Spleen (tissue), 11 donors: ENCODE measurements around the gene DPH2. TPM values are rescaled to one million over a fixed set of nuclear protein-coding genes. Genes with fewer than 3 reads are reported as not detected.

ENCODE experiments used
- DNase-seq: peaks from one replicate; pipeline ENCODE4 v3.0.0-alpha.2; 2020
- H3K27ac ChIP-seq, 8 donors: fragments of 200-600 bp; sonication (generic) in 7 of 8; 1 replicate in 4 of 8; 2 replicates in 4 of 8; pipeline versions ENCODE4 v1.5.0 to v1.8.0; 2016 to 2021; ENCODE audit warnings: inconsistent platforms in 4 of 8, mild to moderate bottlenecking in 4 of 8, moderate library complexity in 1 of 8
- H3K27me3 ChIP-seq, 7 donors: fragments of 200-600 bp; sonication (generic) in 6 of 7; replicated peaks in 1 of 7; 1 replicate in 4 of 7; 2 replicates in 3 of 7; pipeline versions ENCODE4 v1.5.0 to v1.8.0; 2016 to 2021; ENCODE audit warnings: inconsistent platforms in 3 of 7, mild to moderate bottlenecking in 1 of 7
- H3K36me3 ChIP-seq, 6 donors: fragments of 200-600 bp; sonication (generic) in 5 of 6; 1 replicate in 4 of 6; 2 replicates in 2 of 6; pipeline versions ENCODE4 v1.5.0 to v1.8.0; 2016 to 2021; ENCODE audit warnings: inconsistent platforms in 2 of 6
- H3K4me1 ChIP-seq, 6 donors: fragments of 200-600 bp; sonication (generic) in 5 of 6; 1 replicate in 3 of 6; 2 replicates in 3 of 6; pipeline versions ENCODE4 v1.5.0 to v1.8.0; 2016 to 2021; ENCODE audit warnings: inconsistent platforms in 3 of 6
- H3K4me3 ChIP-seq, 8 donors: fragments of 200-600 bp; sonication (generic) in 7 of 8; 1 replicate in 4 of 8; 2 replicates in 4 of 8; pipeline versions ENCODE4 v1.5.0 to v1.8.0; 2016 to 2021; ENCODE audit warnings: inconsistent platforms in 4 of 8, mild to moderate bottlenecking in 4 of 8, moderate library complexity in 2 of 8
- H3K9me3 ChIP-seq, 8 donors: fragments of 200-600 bp; sonication (generic) in 7 of 8; 1 replicate in 4 of 8; 2 replicates in 4 of 8; pipeline versions ENCODE4 v1.5.0 to v1.8.0; 2016 to 2021; ENCODE audit warnings: inconsistent platforms in 4 of 8
- POLR2A ChIP-seq, 3 donors: fragments of 450-650 bp; IDR thresholded peaks; one replicate each; pipeline ENCODE4 v1.5.1; 2017; ENCODE audit warnings: antibody characterized with exemption in 3 of 3, mild to moderate bottlenecking in 1 of 3
- POLR2AphosphoS5 ChIP-seq, 3 donors: sonication (generic); formaldehyde crosslinking; IDR thresholded peaks; one replicate each; pipeline ENCODE4 v1.5.1; 2017; ENCODE audit warnings: antibody characterized with exemption in 3 of 3
- WGBS, 5 donors: extraction: QIAGEN DNeasy Blood & Tissue Kit in 3 of 5; methylation state at CpG; one replicate each; pipeline versions ENCODE4 v1.1.5 to v1.1.7; 2013 to 2018; 5-methylcytosine and 5-hydroxymethylcytosine counted together
- intact Hi-C: fragments of 100-400 bp; cut with DNase I; formaldehyde crosslinking; loops from one replicate; pipeline ENCODE4 v1.15.0; 2023; ENCODE audit warnings: low total_unique reads
- polyA plus RNA-seq, 3 donors: library from polyadenylated mRNA; stranded (reverse); fragments of 200-250 nt; gene quantifications; one replicate each; pipeline ENCODE4 v1.2.1, GENCODE V29; 2013
- total RNA-seq, 7 donors: library from RNA; depleted of rRNA in 3 of 7; stranded (reverse); fragments of >200 nt in 3 of 7; fragmentation: NEBNext Ultra II Directional in 4 of 7; extraction: Animal tissue kit (Norgen Biotek cat#: 25700) in 4 of 7; gene quantifications; one replicate each; pipeline versions ENCODE4 v1.1.0 to v1.2.1, GENCODE V29; 2016 to 2021
- TF ChIP-seq, protein P1 (sequence below), 11 experiments: fragments of 200-600 bp in 7 of 11; fragments of 450-650 bp in 4 of 11; sonication (generic) in 4 of 11; IDR thresholded peaks in 8 of 11; conservative IDR thresholded peaks in 3 of 11; 1 replicate in 7 of 11; 2 replicates in 4 of 11; pipeline versions ENCODE4 v1.4.0 to v1.8.0; 2016 to 2021; ENCODE audit warnings: antibody characterized with exemption in 11 of 11, inconsistent platforms in 4 of 11, mild to moderate bottlenecking in 1 of 11
- donor health status: healthy with polysubstance abuse.
- donor health status: DM: no; HTN: no; CAD: no; lungs with moderate emphysema.
- donor health status: DM: no; HTN: no; CAD: no.
- donor health status: Bipolar disorder and iron deficiency.
- donor health status: healthy.
- donor health status: DM: no; HTN: no; CAD: no.
- donor health status: DM: yes; HTN: yes; CAD: no.

The DPH2 gene
- total and polyA plus RNA-seq, 10 donors: 15.7 to 36.5 (median 24.5) TPM

DNA sequence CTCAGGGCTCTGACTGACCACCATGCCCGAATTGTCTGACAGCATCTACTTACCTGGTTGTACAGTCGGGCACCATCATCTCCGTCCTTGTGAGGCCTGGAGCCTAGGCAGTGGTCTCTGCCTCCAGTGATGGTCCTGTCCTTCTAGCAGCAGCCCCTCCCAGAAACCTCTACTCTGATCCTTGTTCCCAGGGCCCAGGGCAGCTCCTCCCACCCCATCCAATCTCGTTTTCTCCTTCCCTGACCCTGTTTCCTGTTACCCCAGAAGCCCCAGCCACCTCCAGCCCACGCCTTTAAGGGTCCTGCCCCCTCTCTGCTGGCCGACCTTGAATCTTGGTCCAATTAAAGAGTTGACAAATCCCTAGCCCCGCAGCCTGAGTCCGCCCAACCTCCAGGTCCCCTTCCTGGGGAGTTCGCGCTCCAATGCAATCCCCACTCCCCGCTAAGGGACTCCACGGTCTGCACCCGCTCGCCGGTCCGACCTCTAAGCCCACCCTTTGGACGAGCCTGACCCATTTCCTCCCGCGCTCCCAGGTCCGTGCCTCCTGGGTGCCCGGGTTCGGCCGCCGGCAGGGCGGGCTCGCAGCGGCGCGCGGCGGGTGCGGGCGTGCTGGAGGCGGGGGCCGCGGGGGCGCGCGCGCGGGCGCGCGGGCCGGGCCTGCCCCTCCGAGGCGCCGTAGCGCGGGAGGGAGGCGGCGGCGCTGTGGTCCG is 8.9 kb downstream of the DPH2 start, which contains the start of gene B4GALT2:
B4GALT2 (plus strand) TSS at position 660 of the 710 bp plus-strand sequence. CDS start 1,951 bp downstream, outside the sequence.
- DNase-seq: peak; percentile 86
- Histone ChIP-seq H3K4me1 (peaks cover 31 to 85% (median 62%) of the 10 kb centered on the region in 6 donors), H3K9me3 (no peaks in the 10 kb centered on the region), H3K27ac (peak within 1 kb of the TSS in 6 of 8 donors; percentile 34 to 74 (median 50)), H3K27me3 (peaks cover 0 to 6% (median 0%) of the 10 kb centered on the region in 7 donors), H3K4me3 (peak within 1 kb of the TSS; percentile 55 to 85 (median 67)), H3K36me3 (peaks cover 0 to 28% (median 16%) of the 10 kb centered on the region in 6 donors)
- TF ChIP-seq POLR2A (IDR thresholded peaks at IDR 0.05): no peak
- TF ChIP-seq, protein P1, sequence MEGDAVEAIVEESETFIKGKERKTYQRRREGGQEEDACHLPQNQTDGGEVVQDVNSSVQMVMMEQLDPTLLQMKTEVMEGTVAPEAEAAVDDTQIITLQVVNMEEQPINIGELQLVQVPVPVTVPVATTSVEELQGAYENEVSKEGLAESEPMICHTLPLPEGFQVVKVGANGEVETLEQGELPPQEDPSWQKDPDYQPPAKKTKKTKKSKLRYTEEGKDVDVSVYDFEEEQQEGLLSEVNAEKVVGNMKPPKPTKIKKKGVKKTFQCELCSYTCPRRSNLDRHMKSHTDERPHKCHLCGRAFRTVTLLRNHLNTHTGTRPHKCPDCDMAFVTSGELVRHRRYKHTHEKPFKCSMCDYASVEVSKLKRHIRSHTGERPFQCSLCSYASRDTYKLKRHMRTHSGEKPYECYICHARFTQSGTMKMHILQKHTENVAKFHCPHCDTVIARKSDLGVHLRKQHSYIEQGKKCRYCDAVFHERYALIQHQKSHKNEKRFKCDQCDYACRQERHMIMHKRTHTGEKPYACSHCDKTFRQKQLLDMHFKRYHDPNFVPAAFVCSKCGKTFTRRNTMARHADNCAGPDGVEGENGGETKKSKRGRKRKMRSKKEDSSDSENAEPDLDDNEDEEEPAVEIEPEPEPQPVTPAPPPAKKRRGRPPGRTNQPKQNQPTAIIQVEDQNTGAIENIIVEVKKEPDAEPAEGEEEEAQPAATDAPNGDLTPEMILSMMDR (IDR thresholded peaks at IDR 0.05 in 8 of 11, conservative IDR thresholded peaks at IDR 0.05 in 3 of 11): no peak
- peak in 2 of 3 donors; percentile 44 to 61 for TF ChIP-seq POLR2AphosphoS5 (IDR thresholded peaks at IDR 0.05)
- WGBS, 5 donors: 5 to 17% (median 11%) methylated on average over 17 to 54 of the region's 54 CpGs
- intact Hi-C loops: no loop called here

DNA sequence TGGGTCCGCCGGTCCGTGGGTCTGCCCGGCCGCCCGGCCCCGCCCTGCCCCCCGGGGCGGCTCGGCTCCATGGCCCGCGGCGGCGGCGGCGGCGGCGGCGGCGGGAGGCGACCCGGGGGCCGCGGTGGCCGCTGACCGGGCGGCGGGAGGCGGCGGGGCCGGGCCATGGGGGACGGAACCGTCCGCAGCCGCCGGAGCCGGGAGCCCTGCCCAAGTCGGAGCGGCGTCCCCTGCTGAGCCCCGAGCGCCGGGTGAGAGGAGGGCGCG is 9.4 kb downstream of the DPH2 start:
- TF ChIP-seq POLR2AphosphoS5 (IDR thresholded peaks at IDR 0.05): no peak
- TF ChIP-seq, protein P1 (IDR thresholded peaks at IDR 0.05 in 8 of 11, conservative IDR thresholded peaks at IDR 0.05 in 3 of 11): no peak
- TF ChIP-seq POLR2A (IDR thresholded peaks at IDR 0.05): no peak
- Histone ChIP-seq H3K4me1 (peaks cover 26 to 82% (median 58%) of the 10 kb centered on the region in 6 donors), H3K27ac (peak overlapping the region in 6 of 8 donors; percentile 27 to 74 (median 50))

DNA sequence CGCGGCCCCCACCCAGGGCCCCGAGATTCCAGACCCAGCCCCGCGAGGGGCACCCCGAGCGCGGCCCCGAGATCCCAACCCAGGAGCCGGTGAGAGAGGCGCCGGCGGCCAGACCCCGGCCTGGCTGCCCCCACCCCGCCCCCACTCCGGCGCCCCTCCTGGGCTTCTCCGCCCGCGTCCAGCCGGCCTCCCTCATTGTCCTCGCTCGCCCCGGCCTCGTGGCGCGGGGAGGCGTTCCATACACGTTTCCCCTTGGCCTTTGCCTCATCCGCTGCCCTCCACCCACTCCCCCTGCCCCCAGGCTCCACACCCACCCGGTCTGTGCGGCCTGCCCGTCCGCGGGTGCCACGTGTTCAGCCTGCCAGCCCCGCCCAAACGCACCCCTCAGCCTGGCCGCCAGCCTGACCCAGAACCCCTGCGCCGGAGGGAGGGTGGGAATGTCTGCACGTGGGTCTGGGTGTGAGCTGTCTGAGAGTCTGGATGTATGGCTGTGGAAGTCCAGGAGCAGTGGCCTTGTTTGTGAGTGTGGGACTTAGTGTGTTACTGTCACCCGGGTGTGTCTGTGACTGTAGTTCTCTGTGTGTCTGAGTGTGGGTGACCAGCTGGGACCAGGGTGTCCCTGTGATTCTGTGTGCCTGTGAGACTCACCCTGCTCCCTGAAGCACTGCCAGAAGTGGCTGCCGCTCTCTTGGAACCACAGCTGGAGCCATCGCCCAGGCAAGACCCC is 9.9 kb downstream of the DPH2 start:
- Histone ChIP-seq H3K4me3 (peak overlapping the region; percentile 55 to 85 (median 67)), H3K27ac (peak overlapping the region in 6 of 8 donors; percentile 27 to 74 (median 50)), H3K9me3 (no peaks in the 10 kb centered on the region), H3K4me1 (peaks cover 25 to 78% (median 56%) of the 10 kb centered on the region in 6 donors), H3K36me3 (peaks cover 0 to 30% (median 16%) of the 10 kb centered on the region in 6 donors), H3K27me3 (peaks cover 0 to 6% (median 0%) of the 10 kb centered on the region in 7 donors)
- intact Hi-C loops: no loop called here
- peak; percentile 85 for DNase-seq
- TF ChIP-seq POLR2AphosphoS5 (IDR thresholded peaks at IDR 0.05): peak in 2 of 3 donors; percentile 45 to 57
- TF ChIP-seq, protein P1 (IDR thresholded peaks at IDR 0.05 in 8 of 11, conservative IDR thresholded peaks at IDR 0.05 in 3 of 11): no peak
- 5 to 8% (median 5%) methylated on average over 25 to 45 of the region's 45 CpGs for WGBS, 5 donors

More for the DNA sequence above, 9.4 kb downstream of the DPH2 start:
- intact Hi-C loops: no loop called here
- peak overlapping the region; percentile 55 to 85 (median 67) for H3K4me3 ChIP-seq
- peaks cover 0 to 28% (median 16%) of the 10 kb centered on the region in 6 donors for H3K36me3 ChIP-seq
- peaks cover 0 to 6% (median 0%) of the 10 kb centered on the region in 7 donors for H3K27me3 ChIP-seq
- H3K9me3 ChIP-seq: no peaks in the 10 kb centered on the region
- DNase-seq: no peak
- 0 to 3% (median 0%) methylated on average over 6 to 45 of the region's 45 CpGs; no CpG with 5 or more reads in 1 of the 5 donors for WGBS, 5 donors
